Upper lobe of left lung (tissue), 6 donors: ENCODE data around the gene ATXN7L1. TPM values are rescaled to one million over a fixed set of nuclear protein-coding genes. Genes with fewer than 3 reads are reported as not detected.

ENCODE experiments used
- ATAC-seq, 2 donors: fragments of 200-7000 bp; cut with Tn5 transposase; one replicate each; pipeline ENCODE4 v1.9.1; 2022; ENCODE audit warnings: mild to moderate bottlenecking in 2 of 2, moderate library complexity in 2 of 2; ENCODE audit not compliant: low FRiP score in 2 of 2
- DNase-seq, 2 donors: peaks; one replicate each; pipeline ENCODE4 v3.0.0-alpha.2; 2019 to 2020
- H3K27ac ChIP-seq, 4 donors: fragments of 200-600 bp; sonication (generic); one replicate each; pipeline ENCODE4 v1.5.1; 2016 to 2019
- H3K27me3 ChIP-seq, 4 donors: fragments of 200-600 bp; sonication (generic); one replicate each; pipeline ENCODE4 v1.5.1; 2017 to 2019
- H3K36me3 ChIP-seq, 4 donors: fragments of 200-600 bp; sonication (generic); one replicate each; pipeline ENCODE4 v1.5.1; 2016 to 2019
- H3K4me1 ChIP-seq, 4 donors: fragments of 200-600 bp; sonication (generic); one replicate each; pipeline ENCODE4 v1.5.1; 2018 to 2019
- H3K4me3 ChIP-seq, 4 donors: fragments of 200-600 bp; sonication (generic); one replicate each; pipeline ENCODE4 v1.5.1; 2017 to 2019; ENCODE audit warnings: mild to moderate bottlenecking in 2 of 4, moderate library complexity in 1 of 4
- H3K9me3 ChIP-seq, 4 donors: fragments of 200-600 bp; sonication (generic); one replicate each; pipeline ENCODE4 v1.5.1; 2018 to 2019
- CTCF ChIP-seq, 6 experiments: fragments of 450-650 bp in 4 of 6; fragments of 200-600 bp in 2 of 6; sonication (generic) in 2 of 6; IDR thresholded peaks; one replicate each; pipeline ENCODE4 v1.5.1; 2016 to 2019; ENCODE audit warnings: antibody characterized with exemption in 6 of 6
- EP300 ChIP-seq, 4 donors: sonication (generic); formaldehyde crosslinking; IDR thresholded peaks; one replicate each; pipeline ENCODE4 v1.5.1; 2017; ENCODE audit warnings: antibody characterized with exemption in 4 of 4, control low read depth in 2 of 4
- POLR2A ChIP-seq, 4 donors: fragments of 450-650 bp; IDR thresholded peaks; one replicate each; pipeline ENCODE4 v1.5.1; 2016 to 2017; ENCODE audit warnings: antibody characterized with exemption in 4 of 4, mild to moderate bottlenecking in 2 of 4
- POLR2AphosphoS5 ChIP-seq, 2 donors: sonication (generic); formaldehyde crosslinking; IDR thresholded peaks; one replicate each; pipeline ENCODE4 v1.5.1; 2017; ENCODE audit warnings: antibody characterized with exemption in 2 of 2
- WGBS, 2 donors: methylation state at CpG; one replicate each; pipeline ENCODE4 v1.1.5; 2017 to 2018; 5-methylcytosine and 5-hydroxymethylcytosine counted together
- total RNA-seq, 6 donors: library from RNA; depleted of rRNA in 4 of 6; stranded (reverse); fragments of >200 nt in 4 of 6; gene quantifications; one replicate each; pipeline versions ENCODE4 v1.1.0 to v1.2.1, GENCODE V29; 2016 to 2021
- donor health status: DM: no; HTN: no; CAD: no; lungs with moderate emphysema.
- donor health status: DM: no; HTN: yes; CAD: no; lungs with severe emphysema.

The ATXN7L1 gene
- total RNA-seq, 6 donors from 2014 or later, result 7.1 to 43.0 (median 13.4) TPM

GRCh38 chr7:105773030-105773460, 103.4 kb downstream of the ATXN7L1 start:
- Histone ChIP-seq H3K36me3 (no peaks in the 10 kb centered on the region), H3K27me3 (no peaks in the 10 kb centered on the region), H3K4me1 (peaks cover 0 to 4% (median 1%) of the 10 kb centered on the region in 4 donors), H3K9me3 (no peaks in the 10 kb centered on the region), H3K27ac (no peak overlapping the region), H3K4me3 (no peak overlapping the region)
- DNase-seq (no peak), ATAC-seq (no peak)
- WGBS, 2 donors, result 93 to 97% methylated on average over 3 of the region's 3 CpGs
- TF ChIP-seq POLR2AphosphoS5 (IDR thresholded peaks at IDR 0.05), result no peak
- no peak for TF ChIP-seq POLR2A (IDR thresholded peaks at IDR 0.05)
- no peak for TF ChIP-seq EP300 (IDR thresholded peaks at IDR 0.05)
- no peak for TF ChIP-seq CTCF (IDR thresholded peaks at IDR 0.05)

GRCh38 chr7:105769901-105770628, 106.3 kb downstream of the ATXN7L1 start:
- TF ChIP-seq POLR2A (IDR thresholded peaks at IDR 0.05), result no peak
- TF ChIP-seq POLR2AphosphoS5 (IDR thresholded peaks at IDR 0.05), result peak; percentile 35 to 45
- TF ChIP-seq CTCF (IDR thresholded peaks at IDR 0.05), result no peak
- no peak for TF ChIP-seq EP300 (IDR thresholded peaks at IDR 0.05)
- no peaks in the 10 kb centered on the region for H3K27me3 ChIP-seq
- WGBS, 2 donors, result 84 to 92% methylated on average over 9 of the region's 9 CpGs
- H3K4me1 ChIP-seq, result peaks cover 0 to 4% (median 1%) of the 10 kb centered on the region in 4 donors
- ATAC-seq, result no peak
- H3K9me3 ChIP-seq, result no peaks in the 10 kb centered on the region
- no peak overlapping the region for H3K4me3 ChIP-seq
- H3K36me3 ChIP-seq, result no peaks in the 10 kb centered on the region
- no peak for DNase-seq
- no peak overlapping the region for H3K27ac ChIP-seq

GRCh38 chr7:105768898-105769507, 107.4 kb downstream of the ATXN7L1 start:
- Histone ChIP-seq H3K4me1 (peaks cover 0 to 4% (median 1%) of the 10 kb centered on the region in 4 donors), H3K27ac (no peak overlapping the region), H3K36me3 (no peaks in the 10 kb centered on the region), H3K4me3 (no peak overlapping the region), H3K9me3 (no peaks in the 10 kb centered on the region), H3K27me3 (no peaks in the 10 kb centered on the region)
- no peak for TF ChIP-seq POLR2AphosphoS5 (IDR thresholded peaks at IDR 0.05)
- no peak for TF ChIP-seq CTCF (IDR thresholded peaks at IDR 0.05)
- TF ChIP-seq EP300 (IDR thresholded peaks at IDR 0.05), result no peak
- no peak for TF ChIP-seq POLR2A (IDR thresholded peaks at IDR 0.05)
- no peak for DNase-seq
- WGBS, 2 donors, result 91 to 97% methylated on average over 9 of the region's 9 CpGs
- ATAC-seq, result no peak

- Histone ChIP-seq H3K27me3 (no peaks in the 10 kb centered on the region), H3K36me3 (no peaks in the 10 kb centered on the region), H3K4me3 (no peak overlapping the region), H3K9me3 (no peaks in the 10 kb centered on the region), H3K4me1 (peaks cover 0 to 4% (median 1%) of the 10 kb centered on the region in 4 donors), H3K27ac (no peak overlapping the region)
- WGBS, 2 donors, result 93 to 96% methylated on average over 3 of the region's 3 CpGs
- DNase-seq, result no peak
- ATAC-seq, result no peak
- TF ChIP-seq POLR2A (IDR thresholded peaks at IDR 0.05) (no peak), CTCF (IDR thresholded peaks at IDR 0.05) (no peak), EP300 (IDR thresholded peaks at IDR 0.05) (no peak)
Measured at GRCh38 chr7:105768117-105768516, 108.3 kb downstream of the ATXN7L1 start.
